Fibroblast of lung (primary cell): Measurements from ENCODE around the gene HMGN1. TPM values are rescaled to one million over a fixed set of nuclear protein-coding genes. Genes with fewer than 3 reads are reported as not detected.

Source experiments
- DNase-seq, 2 donors: peaks; one replicate each; pipeline versions ENCODE4 v3.0.0 to v3.0.0-alpha.2; 2010; ENCODE audit warnings: low read depth in 2 of 2
- H2AFZ ChIP-seq: 2 replicates; pipeline ENCODE4 v1.5.1; 2012; ENCODE audit warnings: low read length, control low read depth, inconsistent platforms
- H3K27ac ChIP-seq: 2 replicates; pipeline ENCODE4 v1.5.1; 2011; ENCODE audit warnings: low read length, control low read depth; ENCODE audit not compliant: insufficient read depth
- H3K27me3 ChIP-seq: 2 replicates; pipeline ENCODE4 v1.5.1; 2011; ENCODE audit warnings: mild to moderate bottlenecking, low read length; ENCODE audit not compliant: control insufficient read depth, insufficient read depth
- H3K36me3 ChIP-seq: 2 replicates; pipeline ENCODE4 v1.5.1; 2011; ENCODE audit warnings: low read length; ENCODE audit not compliant: control insufficient read depth, insufficient read depth
- H3K4me1 ChIP-seq: 2 replicates; pipeline ENCODE4 v1.5.1; 2011; ENCODE audit warnings: low read length; ENCODE audit not compliant: control insufficient read depth, insufficient read depth; ENCODE audit errors: extremely low read depth
- H3K4me2 ChIP-seq: 2 replicates; pipeline ENCODE4 v1.5.1; 2011; ENCODE audit warnings: low read length, control low read depth; ENCODE audit not compliant: insufficient read depth; ENCODE audit errors: extremely low read depth
- H3K4me3 ChIP-seq, 4 experiments: fragments of 200-600 bp in 1 of 4; sonication (generic) in 1 of 4; replicated peaks in 1 of 4; 2 replicates each; pipeline ENCODE4 v1.5.1; 2011 to 2016; ENCODE audit warnings: low read length in 4 of 4, low read depth in 3 of 4, mild to moderate bottlenecking in 3 of 4, control low read depth in 2 of 4, inconsistent platforms in 1 of 4, mixed read lengths in 1 of 4; ENCODE audit not compliant: insufficient read depth in 1 of 4; ENCODE audit errors: control extremely low read depth in 1 of 4
- H3K79me2 ChIP-seq: 2 replicates; pipeline ENCODE4 v1.5.1; 2012; ENCODE audit warnings: mild to moderate bottlenecking, low read length, inconsistent platforms; ENCODE audit not compliant: control insufficient read depth, insufficient read depth
- H3K9ac ChIP-seq: 2 replicates; pipeline ENCODE4 v1.5.1; 2011; ENCODE audit warnings: mild to moderate bottlenecking, low read length, control low read depth; ENCODE audit not compliant: insufficient read depth
- H3K9me3 ChIP-seq: 2 replicates; pipeline ENCODE4 v1.5.1; 2012; ENCODE audit warnings: low read depth, low read length; ENCODE audit not compliant: control insufficient read depth, insufficient read depth
- H4K20me1 ChIP-seq: 2 replicates; pipeline ENCODE4 v1.5.1; 2011; ENCODE audit warnings: low read length; ENCODE audit not compliant: control insufficient read depth, insufficient read depth; ENCODE audit errors: extremely low read depth
- EZH2 ChIP-seq: IDR thresholded peaks from 2 replicates; pipeline ENCODE4 v1.5.1; 2012; ENCODE audit warnings: low read length, control low read depth, mild to moderate bottlenecking; ENCODE audit errors: missing control alignments
- polyA plus RNA-seq, 2 donors: library from polyadenylated mRNA; depleted of rRNA in 1 of 2; stranded (reverse) in 1 of 2; unstranded in 1 of 2; fragments of >200 nt; gene quantifications; 2 replicates each; pipeline ENCODE4 v1.2.1, GENCODE V29; 2011 to 2012; ENCODE audit warnings: missing spikeins in 1 of 2
- total RNA-seq: library from RNA; depleted of rRNA; stranded (reverse); fragments of >200 nt; gene quantifications from 2 replicates; pipeline ENCODE4 v1.2.1, GENCODE V29; 2014
- TF ChIP-seq, protein P1 (sequence below), 2 donors: IDR thresholded peaks in 1 of 2; conservative IDR thresholded peaks in 1 of 2; 1 replicate in 1 of 2; 2 replicates in 1 of 2; pipeline ENCODE4 v1.5.1; 2011 to 2012; ENCODE audit warnings: low read length in 2 of 2, control low read depth in 1 of 2, inconsistent platforms in 1 of 2, low read depth in 1 of 2, mild to moderate bottlenecking in 1 of 2

Gene HMGN1
- total and polyA plus RNA-seq, 2 donors (not counting 1 experiment from before 2014, with no cell fraction given): 160 to 171 TPM

DNA sequence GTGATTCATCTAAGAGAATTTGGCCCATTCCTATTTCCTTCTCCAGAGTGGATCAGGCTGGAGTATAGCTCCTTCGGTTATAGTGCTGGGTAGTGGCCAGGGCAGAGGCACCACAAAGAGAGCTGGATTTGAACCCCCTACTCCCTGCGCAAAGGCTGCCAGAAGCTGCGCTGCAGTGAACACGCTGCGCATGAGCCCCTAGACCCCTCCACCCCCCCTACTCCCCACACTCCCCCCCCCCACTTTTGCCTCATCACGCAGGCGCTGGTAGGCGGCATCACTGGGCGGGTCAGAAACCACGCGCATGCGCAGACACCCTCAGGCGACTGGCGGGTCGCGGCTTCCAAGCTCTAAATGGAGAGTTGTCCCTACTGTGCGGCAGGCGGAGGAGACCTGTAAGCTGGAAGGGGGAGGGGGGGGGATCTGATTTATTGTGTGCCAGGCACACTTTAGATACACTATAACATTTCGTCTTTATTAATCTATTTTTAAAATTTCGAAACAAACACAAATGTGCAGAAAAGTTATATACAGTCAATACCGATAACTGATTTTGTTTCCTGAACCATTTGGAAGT, 38.7 kb upstream of the HMGN1 start:
- Histone ChIP-seq H3K4me1 (peaks cover 7% of the 10 kb centered on the region), H3K9ac (peak overlapping the region; percentile 13), H3K4me3 (peak overlapping the region; percentile 44 to 74 (median 57)), H3K9me3 (no peaks in the 10 kb centered on the region), H3K27me3 (no peaks in the 10 kb centered on the region), H3K36me3 (peaks cover 7% of the 10 kb centered on the region), H3K27ac (peak overlapping the region; percentile 33), H3K79me2 (peaks cover 24% of the 10 kb centered on the region), H4K20me1 (no peaks in the 10 kb centered on the region), H2AFZ (peak overlapping the region; percentile 61), H3K4me2 (peak overlapping the region; percentile 84)
- no peak for TF ChIP-seq EZH2
- TF ChIP-seq, protein P1, sequence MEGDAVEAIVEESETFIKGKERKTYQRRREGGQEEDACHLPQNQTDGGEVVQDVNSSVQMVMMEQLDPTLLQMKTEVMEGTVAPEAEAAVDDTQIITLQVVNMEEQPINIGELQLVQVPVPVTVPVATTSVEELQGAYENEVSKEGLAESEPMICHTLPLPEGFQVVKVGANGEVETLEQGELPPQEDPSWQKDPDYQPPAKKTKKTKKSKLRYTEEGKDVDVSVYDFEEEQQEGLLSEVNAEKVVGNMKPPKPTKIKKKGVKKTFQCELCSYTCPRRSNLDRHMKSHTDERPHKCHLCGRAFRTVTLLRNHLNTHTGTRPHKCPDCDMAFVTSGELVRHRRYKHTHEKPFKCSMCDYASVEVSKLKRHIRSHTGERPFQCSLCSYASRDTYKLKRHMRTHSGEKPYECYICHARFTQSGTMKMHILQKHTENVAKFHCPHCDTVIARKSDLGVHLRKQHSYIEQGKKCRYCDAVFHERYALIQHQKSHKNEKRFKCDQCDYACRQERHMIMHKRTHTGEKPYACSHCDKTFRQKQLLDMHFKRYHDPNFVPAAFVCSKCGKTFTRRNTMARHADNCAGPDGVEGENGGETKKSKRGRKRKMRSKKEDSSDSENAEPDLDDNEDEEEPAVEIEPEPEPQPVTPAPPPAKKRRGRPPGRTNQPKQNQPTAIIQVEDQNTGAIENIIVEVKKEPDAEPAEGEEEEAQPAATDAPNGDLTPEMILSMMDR (conservative IDR thresholded peaks at IDR 0.05 in 1 of 2, IDR thresholded peaks at IDR 0.05 in 1 of 2; ENCODE audit: low read depth in 1 of 2, low read length in 2 of 2): no peak
- peak; percentile 77 to 84 for DNase-seq

DNA sequence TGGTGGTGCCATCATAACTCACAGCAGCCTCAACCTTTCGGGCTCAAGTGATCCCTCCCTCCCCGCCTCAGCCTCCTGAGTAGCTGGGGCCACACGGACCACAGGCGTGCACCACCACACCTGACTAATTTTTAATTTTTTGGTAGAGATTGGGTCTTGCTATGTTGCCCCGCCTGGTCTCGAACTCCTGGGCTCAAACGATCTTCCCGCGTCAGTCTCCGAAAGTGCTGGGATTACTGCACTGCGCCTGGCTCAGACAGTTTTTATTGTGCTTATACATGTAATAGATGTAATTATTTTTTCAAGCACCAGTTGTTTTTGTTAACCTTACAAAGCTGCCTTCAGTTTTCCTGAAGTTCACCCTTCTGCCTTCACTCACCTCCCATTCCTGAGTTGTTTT, 38.0 kb upstream of the HMGN1 start:
- TF ChIP-seq, protein P1 (conservative IDR thresholded peaks at IDR 0.05 in 1 of 2, IDR thresholded peaks at IDR 0.05 in 1 of 2; ENCODE audit: low read depth in 1 of 2, low read length in 2 of 2): no peak
- no peak for TF ChIP-seq EZH2
- H3K27me3 ChIP-seq: no peaks in the 10 kb centered on the region
- no peak for DNase-seq
- peaks cover 7% of the 10 kb centered on the region for H3K4me1 ChIP-seq
- H3K9ac ChIP-seq: no peak overlapping the region
- no peak overlapping the region for H3K27ac ChIP-seq
- H3K4me2 ChIP-seq: no peak overlapping the region
- no peaks in the 10 kb centered on the region for H4K20me1 ChIP-seq
- peaks cover 24% of the 10 kb centered on the region for H3K79me2 ChIP-seq
- H3K9me3 ChIP-seq: no peaks in the 10 kb centered on the region
- H2AFZ ChIP-seq: no peak overlapping the region
- peak overlapping the region in 2 of 4 experiments; percentile 66 to 74 for H3K4me3 ChIP-seq
- peaks cover 2% of the 10 kb centered on the region for H3K36me3 ChIP-seq

DNA sequence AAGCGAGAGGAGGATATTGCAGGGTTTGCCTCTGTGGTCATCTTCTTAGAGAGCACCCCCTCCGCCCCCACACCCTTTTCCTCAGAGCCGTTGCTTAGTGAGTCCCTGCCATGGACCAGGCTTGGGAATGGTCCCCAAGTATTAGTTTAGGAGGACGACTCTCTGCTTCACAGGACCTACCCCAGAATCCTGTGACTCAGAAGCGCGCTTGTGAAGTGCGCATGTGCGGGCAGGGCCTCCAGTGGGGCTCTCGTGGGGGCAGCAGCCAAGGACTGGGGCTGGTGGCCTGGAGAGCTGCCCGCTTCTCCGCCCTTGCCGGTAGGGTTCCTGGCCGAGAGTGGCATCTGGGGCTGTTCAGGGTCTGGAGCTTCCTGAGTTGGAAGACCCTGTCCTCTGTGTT, 37.3 kb upstream of the HMGN1 start:
- Histone ChIP-seq H3K9ac (no peak overlapping the region), H3K27ac (peak overlapping the region; percentile 23), H3K9me3 (no peaks in the 10 kb centered on the region), H3K36me3 (no peaks in the 10 kb centered on the region), H2AFZ (peak overlapping the region; percentile 12), H3K27me3 (no peaks in the 10 kb centered on the region), H3K4me1 (peaks cover 9% of the 10 kb centered on the region), H3K79me2 (peaks cover 26% of the 10 kb centered on the region), H3K4me2 (peak overlapping the region; percentile 58), H4K20me1 (no peaks in the 10 kb centered on the region), H3K4me3 (peak overlapping the region in 3 of 4 experiments; percentile 12 to 53 (median 27))
- TF ChIP-seq, protein P1 (conservative IDR thresholded peaks at IDR 0.05 in 1 of 2, IDR thresholded peaks at IDR 0.05 in 1 of 2; ENCODE audit: low read depth in 1 of 2, low read length in 2 of 2): no peak
- no peak for TF ChIP-seq EZH2
- peak in 1 of 2 donors; percentile 17 for DNase-seq
